H1 (cell line): ENCODE results near the gene DHPS. TPM values are rescaled to one million over a fixed set of nuclear protein-coding genes. Genes with fewer than 3 reads are reported as not detected.

Experiments
- CTCF ChIA-PET: fragments of 300-600 bp; sonication (Branson Sonifier 250); formaldehyde crosslinking; loops from one replicate; lab custom pipeline; 2021; ENCODE audit not compliant: partially characterized antibody; lab: Charles Lee
- POLR2A ChIA-PET: fragments of 300-600 bp; sonication (Branson Sonifier 250); formaldehyde crosslinking; loops from one replicate; lab custom pipeline; 2021; ENCODE audit warnings: inconsistent platforms; ENCODE audit not compliant: partially characterized antibody; lab: Charles Lee
- DNase-seq, 2 experiments: peaks; one replicate each; pipeline versions ENCODE4 v3.0.0 to v3.0.0-alpha.2; 2010 to 2022; ENCODE audit warnings: low spot score in 2 of 2, low read depth in 1 of 2, mixed read lengths in 1 of 2
- FAIRE-seq: peaks from 2 replicates; lab custom pipeline; 2011; peaks lifted over from hg19 to GRCh38; lab: Jason Lieb, UNC
- H2AFZ ChIP-seq: 2 replicates; pipeline ENCODE4 v1.8.1; 2012; ENCODE audit warnings: low read length, inconsistent platforms
- H2AK5ac ChIP-seq: 2 replicates; pipeline ENCODE4 v1.6.1; 2013; ENCODE audit warnings: low read depth, low read length
- H2BK120ac ChIP-seq: replicated peaks from 2 replicates; pipeline ENCODE3; 2013; ENCODE audit warnings: low read depth, low read length, inconsistent platforms
- H2BK12ac ChIP-seq: 2 replicates; pipeline ENCODE4 v1.6.1; 2013; ENCODE audit warnings: low read depth, low read length
- H2BK15ac ChIP-seq: 2 replicates; pipeline ENCODE4 v1.6.1; 2013; ENCODE audit warnings: low read length
- H2BK20ac ChIP-seq: 2 replicates; pipeline ENCODE4 v1.6.1; 2013; ENCODE audit warnings: low read length
- H2BK5ac ChIP-seq: 2 replicates; pipeline ENCODE4 v1.6.1; 2013; ENCODE audit warnings: low read depth, low read length
- H3K14ac ChIP-seq: 2 replicates; pipeline ENCODE4 v1.6.1; 2013; ENCODE audit warnings: inconsistent platforms; ENCODE audit not compliant: insufficient read length
- H3K18ac ChIP-seq: 2 replicates; pipeline ENCODE4 v1.6.1; 2013; ENCODE audit warnings: low read length; ENCODE audit errors: extremely low read depth
- H3K23ac ChIP-seq: 2 replicates; pipeline ENCODE4 v1.6.1; 2013; ENCODE audit warnings: inconsistent platforms; ENCODE audit not compliant: insufficient read length
- H3K23me2 ChIP-seq: 2 replicates; pipeline ENCODE4 v1.6.1; 2013; ENCODE audit warnings: low read depth, low read length
- H3K27ac ChIP-seq: 2 replicates; pipeline ENCODE4 v1.6.1; 2011; ENCODE audit warnings: low read depth, low read length, inconsistent platforms
- H3K27me3 ChIP-seq, 4 experiments: replicated peaks in 1 of 4; 1 replicate in 1 of 4; 2 replicates in 3 of 4; pipeline versions ENCODE4 v1.6.1 to v1.8.1; 2011 to 2013; ENCODE audit warnings: low read length in 3 of 4, mild to moderate bottlenecking in 3 of 4, inconsistent platforms in 2 of 4, mixed read lengths in 2 of 4, moderate library complexity in 1 of 4; ENCODE audit not compliant: control insufficient read depth in 3 of 4, insufficient read depth in 3 of 4; ENCODE audit errors: extremely low read depth in 1 of 4
- H3K36me3 ChIP-seq, 4 experiments: 2 replicates each; pipeline versions ENCODE4 v1.6.1 to v1.8.1; 2011 to 2013; ENCODE audit warnings: mild to moderate bottlenecking in 4 of 4, low read length in 3 of 4, moderate library complexity in 2 of 4, control low read depth in 1 of 4, inconsistent platforms in 1 of 4; ENCODE audit not compliant: insufficient read depth in 4 of 4, control insufficient read depth in 2 of 4
- H3K4ac ChIP-seq: replicated peaks from 2 replicates; pipeline ENCODE3; 2013; ENCODE audit warnings: low read length, low read depth, mixed read lengths, inconsistent platforms; ENCODE audit not compliant: insufficient read length
- H3K4me1 ChIP-seq, 4 experiments: replicated peaks in 1 of 4; 1 replicate in 1 of 4; 2 replicates in 3 of 4; pipeline versions ENCODE4 v1.6.1 to v1.8.1; 2011 to 2013; ENCODE audit warnings: low read length in 3 of 4, inconsistent platforms in 2 of 4, mixed read lengths in 1 of 4; ENCODE audit not compliant: insufficient read depth in 4 of 4, control insufficient read depth in 3 of 4
- H3K4me2 ChIP-seq, 2 experiments: 2 replicates each; pipeline versions ENCODE4 v1.6.1 to v1.8.1; 2011 to 2013; ENCODE audit warnings: low read depth in 2 of 2, low read length in 2 of 2, control low read depth in 1 of 2, inconsistent platforms in 1 of 2, mild to moderate bottlenecking in 1 of 2; ENCODE audit not compliant: insufficient read depth in 1 of 2
- H3K4me3 ChIP-seq, 4 experiments: fragments of 200-600, 300-600 bp in 1 of 4; sonication (generic), shearing (Covaris generic), sonication (Bioruptor Twin) in 1 of 4; 2 replicates each; pipeline versions ENCODE4 v1.5.1 to v1.8.1; 2011 to 2016; ENCODE audit warnings: low read length in 4 of 4, low read depth in 3 of 4, control low read depth in 2 of 4, inconsistent platforms in 2 of 4, mild to moderate bottlenecking in 2 of 4, mixed read lengths in 1 of 4, moderate library complexity in 1 of 4; ENCODE audit not compliant: insufficient read depth in 2 of 4; ENCODE audit errors: extremely low read depth in 1 of 4
- H3K56ac ChIP-seq: replicated peaks from 2 replicates; pipeline ENCODE3; 2013; ENCODE audit warnings: low read depth, mild to moderate bottlenecking, mixed read lengths, low read length, inconsistent platforms; ENCODE audit not compliant: insufficient read length
- H3K79me1 ChIP-seq: 2 replicates; pipeline ENCODE4 v1.6.1; 2013; ENCODE audit warnings: low read depth, low read length, control low read depth
- H3K79me2 ChIP-seq, 2 experiments: 2 replicates each; pipeline versions ENCODE4 v1.6.1 to v1.8.1; 2012 to 2013; ENCODE audit warnings: low read length in 2 of 2, mild to moderate bottlenecking in 2 of 2, inconsistent platforms in 1 of 2; ENCODE audit not compliant: insufficient read depth in 2 of 2, control insufficient read depth in 1 of 2
- H3K9ac ChIP-seq, 4 experiments: replicated peaks in 1 of 4; 1 replicate in 1 of 4; 2 replicates in 3 of 4; pipeline versions ENCODE4 v1.6.1 to v1.8.1; 2011 to 2013; ENCODE audit warnings: low read depth in 3 of 4, low read length in 3 of 4, control low read depth in 2 of 4, mild to moderate bottlenecking in 2 of 4, moderate library complexity in 2 of 4, inconsistent platforms in 1 of 4; ENCODE audit errors: extremely low read depth in 1 of 4
- H3K9me3 ChIP-seq, 2 experiments: 2 replicates each; pipeline versions ENCODE4 v1.6.1 to v1.8.1; 2012 to 2013; ENCODE audit warnings: mild to moderate bottlenecking in 2 of 2, moderate library complexity in 2 of 2, control low read depth in 1 of 2, inconsistent platforms in 1 of 2, low read depth in 1 of 2, low read length in 1 of 2, mixed read lengths in 1 of 2; ENCODE audit not compliant: insufficient read depth in 2 of 2
- H4K20me1 ChIP-seq, 2 experiments: replicated peaks in 1 of 2; 2 replicates each; pipeline versions ENCODE3 to v1.8.1; 2011 to 2013; ENCODE audit warnings: inconsistent platforms in 2 of 2, low read length in 2 of 2, mild to moderate bottlenecking in 1 of 2; ENCODE audit not compliant: insufficient read depth in 2 of 2, control insufficient read depth in 1 of 2
- H4K5ac ChIP-seq: 2 replicates; pipeline ENCODE4 v1.6.1; 2013; ENCODE audit warnings: low read length, low read depth, mixed read lengths, inconsistent platforms; ENCODE audit not compliant: insufficient read length
- H4K8ac ChIP-seq: 2 replicates; pipeline ENCODE4 v1.8.0; 2013; ENCODE audit warnings: mild to moderate bottlenecking, moderate library complexity, low read length, inconsistent platforms; ENCODE audit not compliant: insufficient read depth; ENCODE audit errors: extremely low read depth
- H4K91ac ChIP-seq: replicated peaks from 2 replicates; pipeline ENCODE3; 2013; ENCODE audit warnings: low read length, mixed read lengths, inconsistent platforms; ENCODE audit not compliant: insufficient read length
- CTBP2 ChIP-seq: IDR thresholded peaks from 2 replicates; pipeline ENCODE4 v1.7.0; 2011; ENCODE audit warnings: borderline replicate concordance, mild to moderate bottlenecking, moderate library complexity, mixed read lengths, low read length; ENCODE audit not compliant: insufficient read depth, insufficient read length
- FOSL1 ChIP-seq: IDR thresholded peaks from 2 replicates; pipeline ENCODE4 v1.6.1; 2011; ENCODE audit warnings: mild to moderate bottlenecking, low read depth, low read length, moderate library complexity; ENCODE audit not compliant: insufficient read depth
- GABPA ChIP-seq: IDR thresholded peaks from 2 replicates; pipeline ENCODE4 v1.6.1; 2011; ENCODE audit warnings: mild to moderate bottlenecking, low read length, moderate library complexity, borderline replicate concordance; ENCODE audit not compliant: insufficient read depth
- HDAC2 ChIP-seq, 2 experiments: fragments of 300-600 bp in 1 of 2; sonication (generic) in 1 of 2; IDR thresholded peaks; 2 replicates each; pipeline ENCODE4 v1.6.1; 2011 to 2012; ENCODE audit warnings: low read depth in 2 of 2, low read length in 2 of 2, mild to moderate bottlenecking in 2 of 2, moderate library complexity in 2 of 2, borderline replicate concordance in 1 of 2, inconsistent platforms in 1 of 2
- KDM4A ChIP-seq: IDR thresholded peaks from one replicate; pipeline ENCODE4 v1.7.1; 2012; ENCODE audit warnings: low read depth, mild to moderate bottlenecking, moderate library complexity, low read length, inconsistent platforms; ENCODE audit not compliant: severe bottlenecking
- MAFK ChIP-seq: IDR thresholded peaks from 2 replicates; pipeline ENCODE4 v1.6.1; 2012; ENCODE audit warnings: low read depth, mild to moderate bottlenecking, improper control_type of control experiment, low read length
- RNF2 ChIP-seq: fragments of 200-900, 300-1000 bp; sonication (generic); IDR thresholded peaks from 2 replicates; pipeline ENCODE4 v1.7.1; 2016; ENCODE audit warnings: borderline replicate concordance, low read depth, mild to moderate bottlenecking, antibody characterized with exemption, low read length; ENCODE audit not compliant: poor library complexity, severe bottlenecking; ENCODE audit errors: missing control alignments
- SIX5 ChIP-seq: IDR thresholded peaks from 2 replicates; pipeline ENCODE4 v1.6.1; 2011; ENCODE audit warnings: mild to moderate bottlenecking, low read depth, low read length
- SUZ12 ChIP-seq: fragments of 200-600 bp; sonication (generic); IDR thresholded peaks from 2 replicates; pipeline ENCODE4 v1.6.1; 2012; ENCODE audit warnings: mild to moderate bottlenecking, inconsistent platforms, low read length, moderate library complexity, mixed read lengths
- TAF1 ChIP-seq: IDR thresholded peaks from 2 replicates; pipeline ENCODE4 v1.6.1; 2011; ENCODE audit warnings: mild to moderate bottlenecking, low read depth, low read length
- TAF7 ChIP-seq: optimal IDR thresholded peaks from 2 replicates; pipeline ENCODE3; 2011; ENCODE audit warnings: low read depth, mild to moderate bottlenecking, inconsistent platforms, low read length, moderate library complexity, borderline replicate concordance
- WGBS, 2 experiments: shearing (Covaris generic) in 1 of 2; methylation state at CpG; one replicate each; pipeline versions ENCODE4 v1.1.6 to v1.1.7; 2013 to 2015; ENCODE audit warnings: low lambda C conversion rate in 2 of 2, mixed read lengths in 2 of 2, inconsistent platforms in 1 of 2, low coverage in 1 of 2, missing lambda C conversion rate in 1 of 2; ENCODE audit not compliant: insufficient replicate concordance in 2 of 2, insufficient coverage in 1 of 2, insufficient read length in 1 of 2; ENCODE audit errors: extremely low coverage in 1 of 2, missing lambda C conversion rate in 1 of 2; 5-methylcytosine and 5-hydroxymethylcytosine counted together
- polyA plus RNA-seq, 7 experiments: library from polyadenylated mRNA; depleted of rRNA in 3 of 7; stranded (reverse) in 5 of 7; unstranded in 2 of 7; fragments of >200 nt in 5 of 7; fragments of 200-250 nt in 2 of 7; gene quantifications; 1 replicate in 5 of 7; 2 replicates in 1 of 7; 4 replicates in 1 of 7; pipeline versions ENCODE4 v1.2.1 to v1.2.3, GENCODE V29; 2011 to 2013; ENCODE audit warnings: missing spikeins in 2 of 7, mixed read lengths in 2 of 7
- total RNA-seq: library from RNA; stranded (reverse); fragmentation: NEBNext Ultra II Directional; extraction: Animal tissue kit (Norgen Biotek cat#: 25700); gene quantifications from 2 replicates; pipeline ENCODE4 v1.2.1, GENCODE V29; 2021

Gene DHPS
- total and polyA plus RNA-seq, 2 of the 8 experiments (the other 6 are each of a cell fraction or from before 2014, with no cell fraction given) = 86.6 to 99.6 TPM

GRCh38 chr19:12626958-12627357 is 54.7 kb downstream of the DHPS start:
- no peak overlapping the region for H2BK120ac ChIP-seq
- H3K23ac ChIP-seq = no peak overlapping the region
- H3K4me1 ChIP-seq = no peaks in the 10 kb centered on the region
- H3K4ac ChIP-seq = no peak overlapping the region
- no peak overlapping the region for H2BK20ac ChIP-seq
- 81% methylated on average over 8 of the region's 8 CpGs; no CpG with 5 or more reads in 1 of the 2 experiments for WGBS, 2 experiments
- CTCF ChIA-PET = interaction anchor here (0.9 kb wide), 1 partner anchor 13 kb away, joined by 3 read pairs; no protein-coding TSS in a partner anchor
- H3K14ac ChIP-seq = no peak overlapping the region
- peaks cover 0 to 5% of the 10 kb centered on the region in 2 experiments; a peak in 1 of 4 replicates for H3K79me2 ChIP-seq
- no peak overlapping the region for H3K56ac ChIP-seq
- H4K5ac ChIP-seq = no peak overlapping the region
- H4K8ac ChIP-seq = no peak overlapping the region; the same call in 1 of the 2 replicates
- H2BK12ac ChIP-seq = no peak overlapping the region
- H3K27me3 ChIP-seq = no peaks in the 10 kb centered on the region
- no peaks in the 10 kb centered on the region for H3K23me2 ChIP-seq
- no peak overlapping the region for H2BK15ac ChIP-seq
- no peak overlapping the region for H2AK5ac ChIP-seq
- H3K36me3 ChIP-seq = peaks cover 9 to 74% (median 52%) of the 10 kb centered on the region in 4 experiments
- FAIRE-seq (no peak), DNase-seq (no peak)
- no peak overlapping the region for H3K4me3 ChIP-seq
- H3K18ac ChIP-seq = no peak overlapping the region
- no peak overlapping the region for H3K4me2 ChIP-seq
- H3K79me1 ChIP-seq = no peaks in the 10 kb centered on the region
- POLR2A ChIA-PET = interaction anchor here (1.1 to 1.2 kb wide), 2 partner anchors 9 to 16 kb away, joined by 3 to 4 read pairs; partner anchors contain the start of genes ZNF490 and ZNF791
- H3K9ac ChIP-seq = no peak overlapping the region
- no peak overlapping the region for H3K27ac ChIP-seq
- no peak overlapping the region for H2AFZ ChIP-seq
- H3K9me3 ChIP-seq = peaks cover 34 to 39% of the 10 kb centered on the region in 2 experiments
- H4K91ac ChIP-seq = no peak overlapping the region
- H2BK5ac ChIP-seq = no peak overlapping the region
- no peaks in the 10 kb centered on the region for H4K20me1 ChIP-seq
- no peak for TF ChIP-seq TAF7
- no peak for TF ChIP-seq KDM4A
- TF ChIP-seq TAF1 = no peak
- no peak for TF ChIP-seq SUZ12
- TF ChIP-seq GABPA = no peak
- TF ChIP-seq HDAC2 (IDR thresholded peaks at IDR 0.05; ENCODE audit: borderline replicate concordance in 1 of 2, low read depth in 2 of 2, low read length in 2 of 2) = no peak
- no peak for TF ChIP-seq SIX5
- no peak for TF ChIP-seq CTBP2
- no peak for TF ChIP-seq FOSL1
- no peak for TF ChIP-seq MAFK
- TF ChIP-seq RNF2 = no peak
